Measurements from ENCODE around the gene METTL16.

- no peak for TF ChIP-seq EP300 (IDR thresholded peaks at IDR 0.05; ENCODE audit: borderline replicate concordance in 1 of 2, low read depth in 2 of 2, low read length in 2 of 2)
- TF ChIP-seq, protein P1, sequence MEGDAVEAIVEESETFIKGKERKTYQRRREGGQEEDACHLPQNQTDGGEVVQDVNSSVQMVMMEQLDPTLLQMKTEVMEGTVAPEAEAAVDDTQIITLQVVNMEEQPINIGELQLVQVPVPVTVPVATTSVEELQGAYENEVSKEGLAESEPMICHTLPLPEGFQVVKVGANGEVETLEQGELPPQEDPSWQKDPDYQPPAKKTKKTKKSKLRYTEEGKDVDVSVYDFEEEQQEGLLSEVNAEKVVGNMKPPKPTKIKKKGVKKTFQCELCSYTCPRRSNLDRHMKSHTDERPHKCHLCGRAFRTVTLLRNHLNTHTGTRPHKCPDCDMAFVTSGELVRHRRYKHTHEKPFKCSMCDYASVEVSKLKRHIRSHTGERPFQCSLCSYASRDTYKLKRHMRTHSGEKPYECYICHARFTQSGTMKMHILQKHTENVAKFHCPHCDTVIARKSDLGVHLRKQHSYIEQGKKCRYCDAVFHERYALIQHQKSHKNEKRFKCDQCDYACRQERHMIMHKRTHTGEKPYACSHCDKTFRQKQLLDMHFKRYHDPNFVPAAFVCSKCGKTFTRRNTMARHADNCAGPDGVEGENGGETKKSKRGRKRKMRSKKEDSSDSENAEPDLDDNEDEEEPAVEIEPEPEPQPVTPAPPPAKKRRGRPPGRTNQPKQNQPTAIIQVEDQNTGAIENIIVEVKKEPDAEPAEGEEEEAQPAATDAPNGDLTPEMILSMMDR (IDR thresholded peaks at IDR 0.05; ENCODE audit: control extremely low read depth in 1 of 3, insufficient read depth in 1 of 3, low read depth in 1 of 3, low read length in 3 of 3): no peak
- TF ChIP-seq CHD2 (IDR thresholded peaks at IDR 0.05; ENCODE audit: low read length): no peak
- no peak for TF ChIP-seq POLR2A (IDR thresholded peaks at IDR 0.05; ENCODE audit: control extremely low read depth in 1 of 2, low read depth in 2 of 2, low read length in 2 of 2)
- TF ChIP-seq POLR2AphosphoS5 (IDR thresholded peaks at IDR 0.05; ENCODE audit: low read depth, low read length): no peak
- no peak for TF ChIP-seq PHF8 (conservative IDR thresholded peaks at IDR 0.05; ENCODE audit: low read depth, low read length)
Observed at GRCh38 chr17:2510559-2510958, 1.1 kb downstream of the METTL16 start.
